Suprapubic skin (tissue), 4 donors: ENCODE data around the gene NDUFA12.

ENCODE experiments used
- EP300 ChIP-seq: sonication (generic); formaldehyde crosslinking; IDR thresholded peaks from one replicate; pipeline ENCODE4 v1.6.1; 2017; ENCODE audit warnings: antibody characterized with exemption
- POLR2A ChIP-seq, 2 donors: fragments of 450-650 bp; IDR thresholded peaks; one replicate each; pipeline ENCODE4 v1.6.1; 2017; ENCODE audit warnings: antibody characterized with exemption in 2 of 2, mild to moderate bottlenecking in 2 of 2, moderate library complexity in 2 of 2
- POLR2AphosphoS5 ChIP-seq, 3 donors: sonication (generic); formaldehyde crosslinking; IDR thresholded peaks; one replicate each; pipeline ENCODE4 v1.6.1; 2017; ENCODE audit warnings: antibody characterized with exemption in 3 of 3
- TF ChIP-seq, protein P1 (sequence below), 2 donors: fragments of 200-600 bp in 1 of 2; fragments of 450-650 bp in 1 of 2; sonication (generic) in 1 of 2; IDR thresholded peaks; one replicate each; pipeline ENCODE4 v1.5.1; 2016 to 2019; ENCODE audit warnings: antibody characterized with exemption in 2 of 2, mild to moderate bottlenecking in 1 of 2, moderate library complexity in 1 of 2

DNA sequence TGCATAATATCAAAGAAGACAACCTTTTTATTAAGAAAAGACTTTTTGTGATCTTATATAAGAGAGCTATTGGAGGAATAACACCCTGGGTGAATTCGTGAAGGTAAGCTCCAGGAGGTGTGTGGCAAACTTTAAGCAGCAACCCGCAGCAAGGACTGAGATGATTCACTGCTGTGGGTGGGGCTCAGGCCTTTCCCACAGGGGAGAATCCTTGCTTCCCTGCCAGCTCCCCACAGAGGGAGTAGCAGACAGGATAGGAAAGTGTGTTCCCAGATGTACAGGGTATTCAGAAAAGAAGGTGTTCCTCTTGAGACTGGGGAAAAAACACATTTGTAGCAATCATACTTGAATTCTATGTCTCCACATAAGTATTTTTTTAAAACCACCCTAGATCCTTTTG is 9.2 kb downstream of the NDUFA12 start:
- TF ChIP-seq, protein P1, sequence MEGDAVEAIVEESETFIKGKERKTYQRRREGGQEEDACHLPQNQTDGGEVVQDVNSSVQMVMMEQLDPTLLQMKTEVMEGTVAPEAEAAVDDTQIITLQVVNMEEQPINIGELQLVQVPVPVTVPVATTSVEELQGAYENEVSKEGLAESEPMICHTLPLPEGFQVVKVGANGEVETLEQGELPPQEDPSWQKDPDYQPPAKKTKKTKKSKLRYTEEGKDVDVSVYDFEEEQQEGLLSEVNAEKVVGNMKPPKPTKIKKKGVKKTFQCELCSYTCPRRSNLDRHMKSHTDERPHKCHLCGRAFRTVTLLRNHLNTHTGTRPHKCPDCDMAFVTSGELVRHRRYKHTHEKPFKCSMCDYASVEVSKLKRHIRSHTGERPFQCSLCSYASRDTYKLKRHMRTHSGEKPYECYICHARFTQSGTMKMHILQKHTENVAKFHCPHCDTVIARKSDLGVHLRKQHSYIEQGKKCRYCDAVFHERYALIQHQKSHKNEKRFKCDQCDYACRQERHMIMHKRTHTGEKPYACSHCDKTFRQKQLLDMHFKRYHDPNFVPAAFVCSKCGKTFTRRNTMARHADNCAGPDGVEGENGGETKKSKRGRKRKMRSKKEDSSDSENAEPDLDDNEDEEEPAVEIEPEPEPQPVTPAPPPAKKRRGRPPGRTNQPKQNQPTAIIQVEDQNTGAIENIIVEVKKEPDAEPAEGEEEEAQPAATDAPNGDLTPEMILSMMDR (IDR thresholded peaks at IDR 0.05), result no peak
- TF ChIP-seq POLR2AphosphoS5 (IDR thresholded peaks at IDR 0.05), result no peak
- no peak for TF ChIP-seq POLR2A (IDR thresholded peaks at IDR 0.05)
- TF ChIP-seq EP300, result no peak
